Hepatocyte (in vitro differentiated cells): ENCODE data around the gene MAP2.

ENCODE experiments used
- CTCF ChIP-seq: fragments of 200-600 bp; sonication (generic); IDR thresholded peaks from 2 replicates; pipeline ENCODE4 v1.5.1; 2016; ENCODE audit warnings: antibody characterized with exemption, mild to moderate bottlenecking; ENCODE audit not compliant: poor library complexity
- EZH2phosphoT487 ChIP-seq: fragments of 200-600 bp; sonication (generic); IDR thresholded peaks from one replicate; pipeline ENCODE4 v1.6.1; 2018; ENCODE audit warnings: antibody characterized with exemption, mild to moderate bottlenecking, low read depth, moderate library complexity; ENCODE audit not compliant: unreplicated experiment, severe bottlenecking

- TF ChIP-seq CTCF: no peak
- no peak for TF ChIP-seq EZH2phosphoT487
These were observed 337.7 kb downstream of the MAP2 start for GRCh38 chr2:209761566-209761965.
